Endothelial cell of umbilical vein (primary cell): ENCODE data around the gene SLC15A3. TPM values are rescaled to one million over a fixed set of nuclear protein-coding genes. Genes with fewer than 3 reads are reported as not detected.

ENCODE experiments used
- BruUV-seq: library from RNA; stranded (reverse); fragments of 400-500 nt; replicated peaks from 2 replicates; lab custom pipeline; 2021; lab: Mats Ljungman, UMichigan
- CTCF ChIA-PET: fragments of 300-600, 350-600 bp; sonication (Branson Sonifier 250); formaldehyde crosslinking; loops from one replicate; lab custom pipeline; 2021; ENCODE audit warnings: antibody characterized with exemption, inconsistent platforms; lab: Charles Lee
- POLR2A ChIA-PET: fragments of 300-600, 350-600 bp; sonication (Branson Sonifier 250); formaldehyde crosslinking; loops from one replicate; lab custom pipeline; 2021; ENCODE audit warnings: antibody characterized with exemption, inconsistent platforms; lab: Charles Lee
- DNase-seq: peaks from one replicate; pipeline ENCODE4 v3.0.0-alpha.2; 2011; ENCODE audit warnings: low read depth, low spot score
- FAIRE-seq: peaks from 2 replicates; lab custom pipeline; 2011; peaks lifted over from hg19 to GRCh38; lab: Jason Lieb, UNC
- H2AFZ ChIP-seq: 2 replicates; pipeline ENCODE4 v1.6.0; 2012; ENCODE audit warnings: low read depth, low read length, control low read depth, inconsistent platforms
- H3K27ac ChIP-seq: 2 replicates; pipeline ENCODE4 v1.5.1; 2011; ENCODE audit warnings: low read depth, mild to moderate bottlenecking, control low read depth, low read length, moderate library complexity; ENCODE audit not compliant: insufficient read depth
- H3K27me3 ChIP-seq, 2 experiments: 2 replicates each; pipeline versions ENCODE4 v1.6.0 to v1.6.1; 2011; ENCODE audit warnings: low read length in 2 of 2, mixed read lengths in 1 of 2; ENCODE audit not compliant: control insufficient read depth in 2 of 2, insufficient read depth in 2 of 2
- H3K36me3 ChIP-seq, 2 experiments: 2 replicates in 1 of 2; 3 replicates in 1 of 2; pipeline ENCODE4 v1.5.1; 2011; ENCODE audit warnings: low read length in 2 of 2, mild to moderate bottlenecking in 1 of 2, moderate library complexity in 1 of 2; ENCODE audit not compliant: control insufficient read depth in 2 of 2, insufficient read depth in 2 of 2; ENCODE audit errors: extremely low read depth in 1 of 2
- H3K4me1 ChIP-seq: 3 replicates; pipeline ENCODE4 v1.5.1; 2011; ENCODE audit warnings: mild to moderate bottlenecking, low read length; ENCODE audit not compliant: control insufficient read depth, insufficient read depth; ENCODE audit errors: extremely low read depth
- H3K4me2 ChIP-seq: 2 replicates; pipeline ENCODE4 v1.6.1; 2011; ENCODE audit warnings: low read length, control low read depth, mixed read lengths; ENCODE audit not compliant: insufficient read depth
- H3K4me3 ChIP-seq, 3 experiments: fragments of 200-600 bp in 1 of 3; sonication (generic), shearing (Covaris generic) in 1 of 3; replicated peaks in 1 of 3; 2 replicates each; pipeline ENCODE4 v1.5.1; 2011 to 2016; ENCODE audit warnings: control low read depth in 3 of 3, low read length in 3 of 3, mild to moderate bottlenecking in 2 of 3, inconsistent platforms in 1 of 3, low read depth in 1 of 3, moderate library complexity in 1 of 3; ENCODE audit not compliant: insufficient read depth in 1 of 3
- H3K79me2 ChIP-seq: 2 replicates; pipeline ENCODE4 v1.6.0; 2012; ENCODE audit warnings: low read length, inconsistent platforms; ENCODE audit not compliant: control insufficient read depth, insufficient read depth
- H3K9ac ChIP-seq: replicated peaks from 2 replicates; pipeline ENCODE3; 2011; ENCODE audit warnings: low read length, control low read depth; ENCODE audit not compliant: insufficient read depth; ENCODE audit errors: extremely low read depth
- H3K9me1 ChIP-seq: replicated peaks from 3 replicates; pipeline ENCODE4 v1.6.0; 2011; ENCODE audit warnings: mild to moderate bottlenecking, low read length; ENCODE audit not compliant: control insufficient read depth, insufficient read depth; ENCODE audit errors: extremely low read depth
- H3K9me3 ChIP-seq: replicated peaks from 2 replicates; pipeline ENCODE4 v1.5.1; 2012; ENCODE audit warnings: low read length, inconsistent platforms; ENCODE audit not compliant: control insufficient read depth, insufficient read depth
- H4K20me1 ChIP-seq: replicated peaks from 2 replicates; pipeline ENCODE3; 2011; ENCODE audit warnings: mild to moderate bottlenecking, low read length; ENCODE audit not compliant: control insufficient read depth, insufficient read depth; ENCODE audit errors: extremely low read depth
- CTCF ChIP-seq, 2 donors: IDR thresholded peaks; 1 replicate in 1 of 2; 2 replicates in 1 of 2; pipeline ENCODE4 v1.5.1; 2011; ENCODE audit warnings: low read length in 2 of 2, mild to moderate bottlenecking in 2 of 2, moderate library complexity in 2 of 2, control low read depth in 1 of 2, inconsistent platforms in 1 of 2, low read depth in 1 of 2; ENCODE audit not compliant: insufficient read depth in 1 of 2; ENCODE audit errors: extremely low read depth in 1 of 2
- EZH2 ChIP-seq: IDR thresholded peaks from 2 replicates; pipeline ENCODE4 v1.6.1; 2012; ENCODE audit warnings: borderline replicate concordance, low read depth, mild to moderate bottlenecking, moderate library complexity, low read length, inconsistent platforms; ENCODE audit not compliant: severe bottlenecking
- FOS ChIP-seq: IDR thresholded peaks from 2 replicates; pipeline ENCODE4 v1.6.1; 2011; ENCODE audit warnings: mild to moderate bottlenecking, low read length, moderate library complexity, borderline replicate concordance; ENCODE audit not compliant: insufficient read depth
- GATA2 ChIP-seq: IDR thresholded peaks from 2 replicates; pipeline ENCODE4 v1.7.0; 2011; ENCODE audit warnings: low read depth, mild to moderate bottlenecking, moderate library complexity, mixed read lengths, low read length; ENCODE audit not compliant: insufficient read length, insufficient read depth
- JUN ChIP-seq: IDR thresholded peaks from 2 replicates; pipeline ENCODE4 v1.6.1; 2011; ENCODE audit warnings: borderline replicate concordance, low read depth; ENCODE audit not compliant: insufficient read length, insufficient read depth
- MAX ChIP-seq: IDR thresholded peaks from 2 replicates; pipeline ENCODE4 v1.6.1; 2011; ENCODE audit not compliant: insufficient read depth, insufficient read length
- POLR2A ChIP-seq: IDR thresholded peaks from 2 replicates; pipeline ENCODE4 v1.6.1; 2012; ENCODE audit warnings: low read depth, mild to moderate bottlenecking, control low read depth, low read length
- POLR2AphosphoS5 ChIP-seq: IDR thresholded peaks from 2 replicates; pipeline ENCODE4 v1.6.1; 2012; ENCODE audit warnings: low read depth, mild to moderate bottlenecking, control low read depth, low read length, moderate library complexity; ENCODE audit not compliant: insufficient read depth
- dilution Hi-C: fragments of 300-500 bp; cut with MboI; formaldehyde crosslinking; loops from one replicate; pipeline ENCODE4 v1.15.0; 2019; ENCODE audit warnings: low sequenced_read_pairs; ENCODE audit not compliant: extremely low pct_ligation_motif_present
- intact Hi-C: fragments of 100-400 bp; cut with micrococcal nuclease; formaldehyde crosslinking; loops from one replicate; pipeline ENCODE4 v1.10.0; 2022
- polyA plus RNA-seq, 4 experiments: library from polyadenylated mRNA; depleted of rRNA in 3 of 4; stranded (reverse) in 3 of 4; unstranded in 1 of 4; fragments of >200 nt; gene quantifications; 2 replicates each; pipeline versions ENCODE4 v1.2.1 to v1.2.3, GENCODE V29; 2011 to 2012; ENCODE audit warnings: missing spikeins in 1 of 4
- total RNA-seq: library from RNA; stranded (reverse); gene quantifications from 2 replicates; pipeline ENCODE4 v1.2.3, GENCODE V29; 2021

The SLC15A3 gene
- total and polyA plus RNA-seq, 2 donors (not counting 3 experiments of a cell fraction or from before 2014, with no cell fraction given): 3.3 to 4.4 TPM

GRCh38 chr11:60935676-60936442 lies 16.1 kb downstream of the SLC15A3 start:
- no peak overlapping the region for H3K4me3 ChIP-seq
- intact Hi-C loops: no loop called here
- FAIRE-seq (no peak), DNase-seq (no peak)
- no peaks in the 10 kb centered on the region for H3K9me1 ChIP-seq
- no peaks in the 10 kb centered on the region for H3K79me2 ChIP-seq
- H4K20me1 ChIP-seq: no peaks in the 10 kb centered on the region
- no peaks in the 10 kb centered on the region for H3K27me3 ChIP-seq
- no peak overlapping the region for H3K4me2 ChIP-seq
- no peak overlapping the region for H3K9ac ChIP-seq
- dilution Hi-C loops: no loop called here
- peaks cover 0 to 25% of the 10 kb centered on the region in 2 experiments for H3K36me3 ChIP-seq
- H3K4me1 ChIP-seq: peaks cover 8% of the 10 kb centered on the region
- H3K9me3 ChIP-seq: no peaks in the 10 kb centered on the region
- H3K27ac ChIP-seq: no peak overlapping the region
- TF ChIP-seq POLR2AphosphoS5: no peak
- no peak for TF ChIP-seq JUN
- TF ChIP-seq FOS: no peak
- TF ChIP-seq POLR2A: no peak
- TF ChIP-seq EZH2: no peak
- TF ChIP-seq GATA2: no peak
- TF ChIP-seq MAX: no peak
- TF ChIP-seq CTCF (IDR thresholded peaks at IDR 0.05; ENCODE audit: extremely low read depth in 1 of 2, insufficient read depth in 1 of 2, low read depth in 1 of 2, low read length in 2 of 2): no peak
- no TSS peak for BruUV-seq
- ChIA-PET POLR2A (no interaction called here), CTCF (interaction anchor here (1.0 to 1.8 kb wide), 3 partner anchors 20 to 48 kb away, joined by 3 to 4 read pairs (median 4); partner anchors contain the start of gene TMEM109)
- no peak overlapping the region for H2AFZ ChIP-seq
